NT2/D1 (cell line): ENCODE results near the gene REV3L.

Experiments used
- YY1 ChIP-seq: IDR thresholded peaks from 2 replicates; pipeline ENCODE4 v1.6.1; 2011; ENCODE audit not compliant: insufficient read length, insufficient read depth
- ZNF274 ChIP-seq: IDR thresholded peaks from 2 replicates; pipeline ENCODE4 v1.6.1; 2011; ENCODE audit warnings: mild to moderate bottlenecking, low read depth, low read length

GRCh38 chr6:111347589-111347988, 135.4 kb downstream of the REV3L start:
- TF ChIP-seq ZNF274 (no peak), YY1 (no peak)
